ENCODE data around the gene IRF2BP1. TPM values are rescaled to one million over a fixed set of nuclear protein-coding genes. Genes with fewer than 3 reads are reported as not detected.
A peak's percentile ranks its signal among the peaks of the same experiment; 100 is the strongest.

IRF2BP1 gene
- total and polyA plus RNA-seq, 2 donors from 2014 or later: 18.2 to 23.2 TPM

GRCh38 chr19:45887200-45887710 is 1.3 kb upstream of the IRF2BP1 start:
- Histone ChIP-seq H3K4me1 (ENCODE audit: control insufficient read depth in 2 of 3, insufficient read depth in 2 of 3, low read depth in 1 of 3, low read length in 3 of 3) (peaks cover 0 to 27% (median 7%) of the 10 kb centered on the region in 3 donors), H3K4me3 (ENCODE audit: low read length in 3 of 3) (peak overlapping the region; percentile 50 to 86 (median 70)), H3K27ac (ENCODE audit: low read depth in 2 of 2, low read length in 2 of 2) (peak overlapping the region; percentile 94 to 95), H3K9me3 (ENCODE audit: control insufficient read depth in 2 of 3, insufficient read depth in 1 of 3, low read length in 3 of 3) (no peaks in the 10 kb centered on the region), H3K9ac (ENCODE audit: low read length in 3 of 3) (peak overlapping the region; percentile 12 to 97 (median 71)), H3K36me3 (ENCODE audit: control insufficient read depth in 2 of 3, insufficient read depth in 3 of 3, low read length in 3 of 3) (no peaks in the 10 kb centered on the region), H3K27me3 (ENCODE audit: control insufficient read depth, insufficient read depth, low read length) (no peaks in the 10 kb centered on the region)
- intact Hi-C loops (cut with DNase I): no loop called here
- FAIRE-seq: no peak
- DNase-seq: peak in 1 of 5 donors; percentile 66
- no peak for TF ChIP-seq CTCF (IDR thresholded peaks at IDR 0.05; ENCODE audit: borderline replicate concordance, extremely low read depth, insufficient read depth)

- Histone ChIP-seq H3K4me3 (ENCODE audit: low read length in 3 of 3) (peak overlapping the region; percentile 50 to 86 (median 81)), H3K4me1 (ENCODE audit: control insufficient read depth in 2 of 3, insufficient read depth in 2 of 3, low read depth in 1 of 3, low read length in 3 of 3) (peaks cover 0 to 29% (median 11%) of the 10 kb centered on the region in 3 donors), H3K9ac (ENCODE audit: low read length in 3 of 3) (peak overlapping the region; percentile 36 to 97 (median 71)), H3K27me3 (ENCODE audit: control insufficient read depth, insufficient read depth, low read length) (no peaks in the 10 kb centered on the region), H3K9me3 (ENCODE audit: control insufficient read depth in 2 of 3, insufficient read depth in 1 of 3, low read length in 3 of 3) (no peaks in the 10 kb centered on the region), H3K27ac (ENCODE audit: low read depth in 2 of 2, low read length in 2 of 2) (peak overlapping the region; percentile 94 to 95), H3K36me3 (ENCODE audit: control insufficient read depth in 2 of 3, insufficient read depth in 3 of 3, low read length in 3 of 3) (no peaks in the 10 kb centered on the region)
- FAIRE-seq: no peak
- intact Hi-C loops (cut with DNase I): no loop called here
- TF ChIP-seq CTCF (IDR thresholded peaks at IDR 0.05; ENCODE audit: borderline replicate concordance, extremely low read depth, insufficient read depth): no peak
- peak; percentile 93 to 98 (median 96) for DNase-seq
Measured at GRCh38 chr19:45886427-45887199, 672 bp upstream of the IRF2BP1 start.

- Histone ChIP-seq H3K36me3 (ENCODE audit: control insufficient read depth in 2 of 3, insufficient read depth in 3 of 3, low read length in 3 of 3) (no peaks in the 10 kb centered on the region), H3K27ac (ENCODE audit: low read depth in 2 of 2, low read length in 2 of 2) (peak overlapping the region; percentile 94 to 95), H3K9ac (ENCODE audit: low read length in 3 of 3) (peak overlapping the region in 1 of 3 donors; percentile 40), H3K4me3 (ENCODE audit: low read length in 3 of 3) (peak overlapping the region in 1 of 3 donors; percentile 86), H3K27me3 (ENCODE audit: control insufficient read depth, insufficient read depth, low read length) (no peaks in the 10 kb centered on the region), H3K9me3 (ENCODE audit: control insufficient read depth in 2 of 3, insufficient read depth in 1 of 3, low read length in 3 of 3) (no peaks in the 10 kb centered on the region), H3K4me1 (ENCODE audit: control insufficient read depth in 2 of 3, insufficient read depth in 2 of 3, low read depth in 1 of 3, low read length in 3 of 3) (peaks cover 0 to 32% (median 11%) of the 10 kb centered on the region in 3 donors)
- DNase-seq (peak in 3 of 5 donors; percentile 46 to 82 (median 68)), FAIRE-seq (no peak)
- intact Hi-C loops (cut with DNase I): no loop called here
- no peak for TF ChIP-seq CTCF (IDR thresholded peaks at IDR 0.05; ENCODE audit: borderline replicate concordance, extremely low read depth, insufficient read depth)
Measured at GRCh38 chr19:45884682-45885555, 1.0 kb downstream of the IRF2BP1 start.

All from kidney (tissue), 14 donors.